Endometrial microvascular endothelial cells (primary cell): ENCODE results near the gene SOBP. TPM values are rescaled to one million over a fixed set of nuclear protein-coding genes. Genes with fewer than 3 reads are reported as not detected.

ENCODE experiments used
- in situ Hi-C: cut with HindIII; loops from 2 replicates; pipeline ENCODE4 v1.10.0; 2017; ENCODE audit warnings: low sequenced_read_pairs, low pct_unique_long_range_greater_than_20kb; ENCODE audit errors: inconsistent ontology term
- total RNA-seq: library from RNA; depleted of rRNA; stranded (reverse); fragments of >200 nt; gene quantifications from one replicate; pipeline ENCODE4 v1.2.3, GENCODE V29; 2015; ENCODE audit errors: inconsistent ontology term

Gene SOBP
- total RNA-seq, 1 donor from 2014 or later, result 0.37 TPM

DNA sequence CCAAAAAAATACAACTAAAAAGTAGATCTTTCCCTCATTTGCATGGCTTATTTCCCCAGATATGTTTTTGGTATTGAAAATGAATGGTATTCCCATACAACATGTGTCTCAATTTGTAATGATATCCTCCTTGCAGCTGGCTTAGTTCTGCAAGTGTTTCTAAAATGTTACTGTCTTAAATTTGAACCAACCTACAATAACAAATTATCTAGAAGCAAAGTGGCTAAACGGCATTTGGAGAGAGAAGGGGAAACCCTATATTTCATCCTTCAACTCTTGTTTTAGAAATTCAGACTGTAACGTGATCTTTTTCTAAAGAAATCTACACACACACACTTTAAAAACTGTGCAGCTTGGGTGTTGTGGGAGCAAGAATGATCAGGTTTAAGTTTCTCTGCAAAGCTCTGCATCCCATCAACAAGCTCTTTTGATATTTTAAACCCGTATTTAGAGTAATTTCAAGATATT, 153.0 kb downstream of the SOBP start:
- in situ Hi-C loops, result no loop called here

- in situ Hi-C loops, result no loop called here
Measured at GRCh38 chr6:107644513-107644912, 154.6 kb downstream of the SOBP start.

DNA sequence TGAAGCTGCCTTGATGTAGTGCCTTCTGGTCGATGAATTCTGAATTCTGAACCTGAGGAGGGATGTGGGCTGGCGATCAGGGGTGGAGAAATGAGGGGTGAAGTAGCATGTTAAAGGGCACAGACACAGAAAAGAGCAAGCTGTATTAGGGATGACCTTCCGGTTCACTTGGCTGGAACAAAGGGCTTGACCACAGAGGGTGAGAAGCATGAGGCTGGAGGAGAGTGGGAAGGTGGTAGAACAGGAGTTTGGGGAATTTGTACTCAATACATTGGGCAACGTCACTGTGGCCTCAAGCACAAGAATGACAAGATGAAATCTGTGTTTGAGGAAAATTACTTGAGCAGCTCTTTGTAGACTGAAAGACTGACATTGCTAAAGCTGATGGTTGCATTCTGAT, 155.8 kb downstream of the SOBP start:
- in situ Hi-C loops, result no loop called here

DNA sequence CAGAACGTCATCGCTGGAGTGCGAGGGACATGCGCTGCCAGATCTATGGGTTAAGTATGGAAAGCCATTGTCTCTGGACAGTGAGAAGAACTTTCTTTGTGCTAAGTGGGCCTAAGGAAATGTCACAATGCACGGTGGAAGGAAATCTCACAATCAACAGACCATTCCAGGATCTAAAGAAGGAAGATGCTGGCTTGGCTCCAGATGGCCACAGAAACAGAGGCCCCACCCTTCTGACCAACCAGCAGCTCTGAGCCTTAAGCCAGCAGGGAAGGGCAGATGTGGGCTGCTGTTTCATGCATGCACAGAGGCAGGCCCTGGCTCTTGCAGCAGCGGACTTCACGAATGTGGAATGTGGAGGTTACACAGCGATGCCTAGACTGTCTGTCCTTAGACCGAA, 156.3 kb downstream of the SOBP start:
- in situ Hi-C loops, result no loop called here

- in situ Hi-C loops, result no loop called here
Measured at GRCh38 chr6:107646776-107647438, 157.0 kb downstream of the SOBP start.

DNA sequence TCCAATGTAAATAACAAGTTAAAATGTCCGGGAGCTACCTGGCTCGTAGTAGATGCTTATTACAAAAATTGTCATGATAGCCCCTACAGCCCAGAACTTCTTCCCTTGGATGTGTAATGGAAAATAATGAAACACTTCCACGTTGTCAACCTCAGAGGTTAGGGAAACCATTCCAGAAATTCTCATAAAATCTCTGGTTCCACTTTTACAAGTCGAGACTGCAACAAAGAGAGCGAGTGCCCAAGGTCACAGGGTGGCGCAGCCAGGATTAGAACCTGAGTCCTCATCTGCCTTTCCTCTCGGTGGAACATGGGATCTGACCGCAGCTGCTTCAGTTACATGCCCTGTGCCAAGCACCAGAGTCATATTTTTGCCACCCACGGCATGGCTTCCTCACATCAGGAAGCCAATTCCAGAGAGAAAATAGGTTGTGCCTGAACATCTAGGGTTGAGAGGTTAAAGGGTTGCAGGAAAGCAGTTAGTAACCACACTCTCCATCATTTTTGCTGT, 157.6 kb downstream of the SOBP start:
- in situ Hi-C loops, result no loop called here

DNA sequence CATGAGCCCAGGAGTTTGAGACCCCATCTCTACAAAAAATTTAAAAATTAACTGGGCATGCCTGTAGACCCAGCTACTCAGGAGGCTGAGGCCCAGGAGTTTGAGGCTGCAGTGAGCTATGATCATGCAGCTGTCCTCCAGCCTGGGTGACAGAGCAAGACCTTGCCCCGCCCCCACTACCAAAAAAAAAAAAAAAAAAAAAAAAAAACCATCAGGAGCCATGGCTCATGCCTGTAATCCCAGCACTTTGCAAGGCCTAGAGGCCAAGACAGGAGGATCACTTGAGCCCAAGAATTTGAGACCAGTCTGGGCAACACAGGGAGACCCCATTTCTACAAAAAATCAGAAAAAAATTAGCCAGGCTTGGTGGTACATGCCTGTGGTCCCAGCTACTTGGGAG, 159.1 kb downstream of the SOBP start:
- in situ Hi-C loops, result no loop called here

- in situ Hi-C loops, result no loop called here
Measured at GRCh38 chr6:107652526-107653182, 162.7 kb downstream of the SOBP start.

DNA sequence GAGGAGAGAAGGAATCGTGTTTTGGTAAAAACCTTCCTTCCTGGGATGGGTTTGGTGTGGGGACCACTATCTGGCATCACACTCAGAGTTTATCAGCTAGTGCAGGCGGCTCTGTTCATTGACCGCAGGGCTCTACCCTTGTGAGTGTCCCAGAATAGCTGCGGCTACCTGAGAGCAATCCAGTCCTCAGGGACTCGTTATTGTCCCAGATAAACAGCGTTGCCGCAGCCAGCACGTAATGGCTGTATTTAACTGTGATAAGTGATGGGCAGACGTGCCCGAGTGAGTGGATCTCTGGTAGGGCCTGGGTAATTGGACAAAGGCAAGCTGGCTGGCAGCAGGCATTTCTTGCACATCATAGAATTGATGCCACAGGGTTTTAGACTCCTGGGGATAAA, 163.3 kb downstream of the SOBP start:
- in situ Hi-C loops, result no loop called here

- in situ Hi-C loops, result no loop called here
Measured at GRCh38 chr6:107653861-107654394, 164.0 kb downstream of the SOBP start.

DNA sequence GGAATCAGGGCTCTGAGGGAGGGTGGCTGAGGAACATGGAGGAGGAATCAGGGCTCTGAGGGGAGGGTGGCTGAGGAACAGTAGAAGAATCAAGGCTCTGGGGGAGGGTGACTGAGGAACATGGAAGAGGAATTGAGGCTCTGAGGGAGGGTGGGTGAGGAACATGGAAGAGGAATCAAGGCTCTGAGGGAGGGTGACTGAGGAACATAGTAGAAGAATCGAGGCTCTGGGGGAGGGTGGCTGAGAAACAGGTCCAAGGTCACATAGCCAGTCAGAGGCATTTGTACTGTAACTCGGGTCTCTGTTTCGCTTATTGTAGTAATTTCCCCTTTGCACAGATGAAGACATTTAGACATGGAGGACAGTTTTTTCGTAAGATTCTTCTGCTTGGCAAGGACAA, 164.8 kb downstream of the SOBP start:
- in situ Hi-C loops, result no loop called here

GRCh38 chr6:107655245-107655644, 165.3 kb downstream of the SOBP start:
- in situ Hi-C loops, result no loop called here

GRCh38 chr6:107655864-107656263, 165.9 kb downstream of the SOBP start:
- in situ Hi-C loops, result no loop called here

- in situ Hi-C loops, result no loop called here
Measured at GRCh38 chr6:107656401-107656800, 166.5 kb downstream of the SOBP start.

GRCh38 chr6:107656883-107657282, 167.0 kb downstream of the SOBP start:
- in situ Hi-C loops, result no loop called here

DNA sequence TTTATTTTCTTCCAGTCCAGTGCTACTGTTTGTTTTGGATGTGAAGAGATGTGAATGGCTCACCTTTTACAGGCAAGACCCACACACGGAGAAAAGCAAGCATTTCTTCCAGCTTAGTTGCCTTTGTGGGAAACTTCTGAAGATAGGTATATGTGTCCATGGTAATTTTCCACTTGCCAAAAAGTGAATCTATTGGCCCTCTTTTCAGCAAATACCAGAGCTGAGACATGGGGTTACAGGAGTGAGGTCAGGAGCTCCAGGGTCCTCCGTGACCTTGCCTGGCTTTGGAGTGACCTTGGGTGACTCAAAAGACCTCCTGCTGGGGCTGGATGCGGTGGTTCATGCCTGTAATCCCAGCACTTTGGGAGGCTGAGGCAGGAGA, 167.4 kb downstream of the SOBP start:
- in situ Hi-C loops, result no loop called here

GRCh38 chr6:107657755-107658461, 168.0 kb downstream of the SOBP start:
- in situ Hi-C loops, result no loop called here

- in situ Hi-C loops, result no loop called here
Measured at GRCh38 chr6:107658920-107659865, 169.3 kb downstream of the SOBP start.

GRCh38 chr6:107660839-107661238, 170.9 kb downstream of the SOBP start:
- in situ Hi-C loops, result no loop called here
